Stimulated activated CD4-positive, alpha-beta T cell treated with anti-CD3 and anti-CD28 coated beads, Interleukin-15, amount 100 ng/mL, for 48 hours (primary cell): ENCODE measurements around the gene SPIB.
A peak's percentile ranks its signal among the peaks of the same experiment; 100 is the strongest.

Experiments
- DNase-seq, 2 donors: peaks; one replicate each; pipeline ENCODE4 v3.0.0-alpha.2; 2020; ENCODE audit warnings: low read depth in 2 of 2

Gene SPIB

GRCh38 chr19:50419022-50419579, 363 bp downstream of the SPIB start:
- DNase-seq: no peak

- no peak for DNase-seq
These were observed 870 bp downstream of the SPIB start for GRCh38 chr19:50419580-50420035.

GRCh38 chr19:50420127-50420526, 1.4 kb downstream of the SPIB start:
- DNase-seq: no peak

GRCh38 chr19:50420808-50421207, 2.1 kb downstream of the SPIB start:
- DNase-seq: no peak

- no peak for DNase-seq
These were observed 3.9 kb downstream of the SPIB start for GRCh38 chr19:50422397-50423278.

- no peak for DNase-seq
These were observed 4.8 kb downstream of the SPIB start for GRCh38 chr19:50423279-50424113.

- no peak for DNase-seq
These were observed 6.8 kb downstream of the SPIB start for GRCh38 chr19:50425581-50425980.

GRCh38 chr19:50427318-50427925, 8.7 kb downstream of the SPIB start:
- DNase-seq: no peak

GRCh38 chr19:50427997-50428425, 9.3 kb downstream of the SPIB start:
- no peak for DNase-seq

GRCh38 chr19:50428772-50429463, 10.2 kb downstream of the SPIB start:
- no peak for DNase-seq

- DNase-seq: no peak
These were observed 12.2 kb downstream of the SPIB start for GRCh38 chr19:50430888-50431342.

- DNase-seq: peak; percentile 76 to 80
These were observed 12.8 kb downstream of the SPIB start for GRCh38 chr19:50431343-50432220.

- DNase-seq: no peak
These were observed 13.7 kb downstream of the SPIB start, which contains the start of gene MYBPC2 for GRCh38 chr19:50432221-50433028. Gene MYBPC2, plus strand, starts transcription at chr19:50432892. Its CDS starts 62 bp downstream, at chr19:50432954.

- no peak for DNase-seq
These were observed 14.8 kb downstream of the SPIB start for GRCh38 chr19:50433201-50434180.

- DNase-seq: no peak
These were observed 15.8 kb downstream of the SPIB start for GRCh38 chr19:50434525-50434924.

GRCh38 chr19:50435221-50435620, 16.5 kb downstream of the SPIB start:
- DNase-seq: no peak

- DNase-seq: no peak
These were observed 16.9 kb downstream of the SPIB start for GRCh38 chr19:50435627-50436026.

GRCh38 chr19:50437862-50438449, 19.2 kb downstream of the SPIB start:
- DNase-seq: no peak
